SK-N-SH (cell line): Measurements from ENCODE around the gene TMEM167A. TPM values are rescaled to one million over a fixed set of nuclear protein-coding genes. Genes with fewer than 3 reads are reported as not detected.

Experiments
- CTCF ChIA-PET: fragments of 300-600, 350-600 bp; formaldehyde crosslinking; extraction: SDS; loops from one replicate; lab custom pipeline; 2021; lab: Yijun Ruan, JAX
- POLR2A ChIA-PET: fragments of 350-600 bp; sonication (Branson Sonifier 250); formaldehyde crosslinking; extraction: SDS; loops from one replicate; lab custom pipeline; 2020; ENCODE audit warnings: antibody characterized with exemption, inconsistent platforms; lab: Yijun Ruan, JAX
- DNase-seq: peaks from one replicate; pipeline ENCODE4 v3.0.0; 2012
- H2AFZ ChIP-seq: fragments of 200-600 bp; sonication (generic); 2 replicates; pipeline ENCODE4 v1.8.1; 2016; ENCODE audit warnings: antibody characterized with exemption, mild to moderate bottlenecking, low read depth
- H3F3A ChIP-seq: fragments of 200-600 bp; sonication (generic); replicated peaks from 2 replicates; pipeline ENCODE3; 2016; ENCODE audit warnings: antibody characterized with exemption, mild to moderate bottlenecking; ENCODE audit not compliant: insufficient read depth
- H3K27ac ChIP-seq, 2 experiments: fragments of 200-500 bp in 1 of 2; fragments of 200-600 bp in 1 of 2; sonication (Bioruptor generic) in 1 of 2; sonication (generic), shearing (Covaris generic) in 1 of 2; 2 replicates each; pipeline versions ENCODE4 v1.5.1 to v1.6.1; 2014 to 2016; ENCODE audit warnings: low read depth in 2 of 2, inconsistent platforms in 1 of 2, low read length in 1 of 2, mild to moderate bottlenecking in 1 of 2, mixed read lengths in 1 of 2
- H3K27me3 ChIP-seq: fragments of 200-600 bp; sonication (generic), shearing (Covaris generic); 2 replicates; pipeline ENCODE4 v1.6.1; 2016; ENCODE audit warnings: mixed run types; ENCODE audit not compliant: insufficient read depth
- H3K36me3 ChIP-seq, 2 experiments: fragments of 200-500 bp in 1 of 2; fragments of 200-600 bp in 1 of 2; sonication (Bioruptor generic) in 1 of 2; sonication (generic) in 1 of 2; replicated peaks in 1 of 2; 2 replicates each; pipeline versions ENCODE3 to v1.5.1; 2014 to 2016; ENCODE audit warnings: low read length in 1 of 2, mild to moderate bottlenecking in 1 of 2; ENCODE audit not compliant: insufficient read depth in 2 of 2, control insufficient read depth in 1 of 2
- H3K4me1 ChIP-seq, 2 experiments: fragments of 200-500 bp in 1 of 2; fragments of 200-600 bp in 1 of 2; sonication (Bioruptor generic) in 1 of 2; sonication (generic), shearing (Covaris generic) in 1 of 2; 2 replicates each; pipeline versions ENCODE4 v1.5.1 to v1.6.1; 2014 to 2016; ENCODE audit warnings: low read depth in 1 of 2, low read length in 1 of 2, mixed run types in 1 of 2; ENCODE audit not compliant: insufficient read depth in 2 of 2, control insufficient read depth in 1 of 2
- H3K4me2 ChIP-seq: fragments of 200-600 bp; sonication (generic), shearing (Covaris generic); 2 replicates; pipeline ENCODE4 v1.6.1; 2017; ENCODE audit warnings: mixed run types
- H3K4me3 ChIP-seq, 2 experiments: fragments of 200-500 bp in 1 of 2; fragments of 200-600 bp in 1 of 2; sonication (Bioruptor generic) in 1 of 2; sonication (generic), shearing (Covaris generic) in 1 of 2; 2 replicates each; pipeline versions ENCODE4 v1.5.1 to v1.8.1; 2014 to 2016; ENCODE audit warnings: low read depth in 2 of 2, inconsistent platforms in 1 of 2, low read length in 1 of 2, mild to moderate bottlenecking in 1 of 2, mixed read lengths in 1 of 2, moderate library complexity in 1 of 2
- H3K79me2 ChIP-seq: fragments of 200-600 bp; sonication (generic); 2 replicates; pipeline ENCODE4 v1.8.1; 2017; ENCODE audit warnings: mild to moderate bottlenecking; ENCODE audit not compliant: insufficient read depth
- H3K9ac ChIP-seq: fragments of 200-600 bp; sonication (generic); 2 replicates; pipeline ENCODE4 v1.6.1; 2017; ENCODE audit warnings: mixed run types
- H3K9me2 ChIP-seq: fragments of 200-600 bp; sonication (generic); 2 replicates; pipeline ENCODE4 v1.6.1; 2017; ENCODE audit warnings: mixed run types
- H3K9me3 ChIP-seq: fragments of 200-600 bp; sonication (generic); 2 replicates; pipeline ENCODE4 v1.6.1; 2017; ENCODE audit warnings: mixed run types, mild to moderate bottlenecking, moderate library complexity
- H4K20me1 ChIP-seq: fragments of 200-600 bp; sonication (generic); 2 replicates; pipeline ENCODE4 v1.6.1; 2017; ENCODE audit warnings: mild to moderate bottlenecking, mixed run types; ENCODE audit not compliant: insufficient read depth
- ELF1 ChIP-seq: IDR thresholded peaks from 2 replicates; pipeline ENCODE4 v1.4.0; 2012
- EP300 ChIP-seq, 2 experiments: IDR thresholded peaks; 2 replicates each; pipeline versions ENCODE4 v1.4.0 to v1.6.1; 2012; ENCODE audit warnings: borderline replicate concordance in 1 of 2, low read depth in 1 of 2, low read length in 1 of 2
- EZH2phosphoT487 ChIP-seq: fragments of 200-600 bp; sonication (generic); IDR thresholded peaks from 2 replicates; pipeline ENCODE4 v1.6.1; 2017; ENCODE audit warnings: low read depth, mixed run types, mild to moderate bottlenecking, antibody characterized with exemption, moderate library complexity, borderline replicate concordance
- JUND ChIP-seq: IDR thresholded peaks from 2 replicates; pipeline ENCODE4 v1.4.0; 2012
- MEF2A ChIP-seq: IDR thresholded peaks from 2 replicates; pipeline ENCODE4 v1.4.0; 2012; ENCODE audit warnings: low read depth, borderline replicate concordance
- NFIC ChIP-seq: IDR thresholded peaks from 2 replicates; pipeline ENCODE4 v1.4.0; 2012; ENCODE audit warnings: borderline replicate concordance
- POLR2AphosphoS5 ChIP-seq: IDR thresholded peaks from 2 replicates; pipeline ENCODE4 v1.6.1; 2012; ENCODE audit warnings: low read depth, low read length
- SIN3A ChIP-seq: IDR thresholded peaks from 2 replicates; pipeline ENCODE4 v1.6.1; 2012; ENCODE audit warnings: low read depth, mild to moderate bottlenecking, low read length, moderate library complexity, borderline replicate concordance
- TAF1 ChIP-seq: IDR thresholded peaks from 2 replicates; pipeline ENCODE4 v1.6.1; 2012; ENCODE audit warnings: low read depth, mild to moderate bottlenecking, low read length, moderate library complexity, borderline replicate concordance
- TCF12 ChIP-seq: IDR thresholded peaks from 2 replicates; pipeline ENCODE4 v1.4.0; 2012
- polyA plus RNA-seq, 3 experiments: library from polyadenylated mRNA; depleted of rRNA; stranded (reverse); fragments of >200 nt; gene quantifications; 2 replicates each; pipeline ENCODE4 v1.2.3, GENCODE V29; 2012
- TF ChIP-seq, protein P1 (sequence below): fragments of 200-600 bp; sonication (generic); IDR thresholded peaks from 2 replicates; pipeline ENCODE4 v1.6.1; 2017; ENCODE audit warnings: antibody characterized with exemption, mild to moderate bottlenecking, moderate library complexity
- TF ChIP-seq, protein P2 (sequence below): IDR thresholded peaks from 2 replicates; pipeline ENCODE4 v1.4.0; 2012; ENCODE audit warnings: low read depth
- TF ChIP-seq, protein P3 (sequence below): IDR thresholded peaks from 2 replicates; pipeline ENCODE4; 2012
- TF ChIP-seq, protein P4 (sequence below): IDR thresholded peaks from 2 replicates; pipeline ENCODE4 v1.4.0; 2012; ENCODE audit warnings: low read depth, borderline replicate concordance
- TF ChIP-seq, protein P5 (sequence below): fragments of 150-350 bp; IDR thresholded peaks from 2 replicates; pipeline ENCODE4 v1.6.1; 2016; ENCODE audit warnings: mild to moderate bottlenecking, low read depth, low read length

TMEM167A gene
- polyA plus RNA-seq, 1 of the 3 experiments (the other 2 are of a cell fraction): 23.7 TPM

DNA sequence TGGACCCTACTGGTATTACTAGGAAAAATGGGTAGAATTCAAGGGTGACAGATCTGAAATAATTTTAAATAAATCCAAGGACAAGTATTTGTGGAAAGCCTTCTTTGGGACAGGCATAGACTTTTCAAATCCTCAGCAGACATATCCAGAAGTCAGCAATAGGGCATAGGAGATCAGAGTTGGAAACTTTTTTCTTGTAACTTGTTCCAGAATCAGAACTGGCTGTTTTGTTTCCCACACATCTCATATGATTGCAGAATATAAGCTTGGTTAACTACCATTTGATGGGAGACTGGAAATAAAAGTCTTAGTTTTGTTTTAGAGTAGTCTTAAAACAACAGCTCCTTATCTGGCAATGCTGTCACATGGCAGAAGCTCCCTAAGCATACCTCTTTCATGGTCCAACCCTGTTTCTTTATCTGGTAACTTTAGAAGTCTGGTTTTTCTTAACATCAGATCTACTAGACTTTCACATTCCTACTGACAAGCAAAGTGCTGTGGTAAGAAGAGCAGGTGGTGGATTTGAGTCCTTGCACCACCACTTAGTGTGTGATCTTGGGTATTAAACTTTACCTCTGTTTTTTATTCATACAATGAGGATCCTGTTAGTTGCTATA, 25.3 kb upstream of the TMEM167A start:
- H3K27ac ChIP-seq: no peak overlapping the region
- H3K4me1 ChIP-seq: peaks cover 9 to 14% of the 10 kb centered on the region in 2 experiments; a peak in 3 of 4 replicates
- TF ChIP-seq, protein P1, sequence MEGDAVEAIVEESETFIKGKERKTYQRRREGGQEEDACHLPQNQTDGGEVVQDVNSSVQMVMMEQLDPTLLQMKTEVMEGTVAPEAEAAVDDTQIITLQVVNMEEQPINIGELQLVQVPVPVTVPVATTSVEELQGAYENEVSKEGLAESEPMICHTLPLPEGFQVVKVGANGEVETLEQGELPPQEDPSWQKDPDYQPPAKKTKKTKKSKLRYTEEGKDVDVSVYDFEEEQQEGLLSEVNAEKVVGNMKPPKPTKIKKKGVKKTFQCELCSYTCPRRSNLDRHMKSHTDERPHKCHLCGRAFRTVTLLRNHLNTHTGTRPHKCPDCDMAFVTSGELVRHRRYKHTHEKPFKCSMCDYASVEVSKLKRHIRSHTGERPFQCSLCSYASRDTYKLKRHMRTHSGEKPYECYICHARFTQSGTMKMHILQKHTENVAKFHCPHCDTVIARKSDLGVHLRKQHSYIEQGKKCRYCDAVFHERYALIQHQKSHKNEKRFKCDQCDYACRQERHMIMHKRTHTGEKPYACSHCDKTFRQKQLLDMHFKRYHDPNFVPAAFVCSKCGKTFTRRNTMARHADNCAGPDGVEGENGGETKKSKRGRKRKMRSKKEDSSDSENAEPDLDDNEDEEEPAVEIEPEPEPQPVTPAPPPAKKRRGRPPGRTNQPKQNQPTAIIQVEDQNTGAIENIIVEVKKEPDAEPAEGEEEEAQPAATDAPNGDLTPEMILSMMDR: no peak
- TF ChIP-seq EP300 (IDR thresholded peaks at IDR 0.05; ENCODE audit: borderline replicate concordance in 1 of 2, low read depth in 1 of 2, low read length in 1 of 2) (no peak), POLR2AphosphoS5 (no peak), NFIC (no peak), SIN3A (no peak), ELF1 (no peak), EZH2phosphoT487 (no peak), MEF2A (no peak), JUND (no peak), TAF1 (no peak), TCF12 (no peak)
- TF ChIP-seq, protein P2, sequence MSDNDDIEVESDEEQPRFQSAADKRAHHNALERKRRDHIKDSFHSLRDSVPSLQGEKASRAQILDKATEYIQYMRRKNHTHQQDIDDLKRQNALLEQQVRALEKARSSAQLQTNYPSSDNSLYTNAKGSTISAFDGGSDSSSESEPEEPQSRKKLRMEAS: no peak
- TF ChIP-seq, protein P3, sequence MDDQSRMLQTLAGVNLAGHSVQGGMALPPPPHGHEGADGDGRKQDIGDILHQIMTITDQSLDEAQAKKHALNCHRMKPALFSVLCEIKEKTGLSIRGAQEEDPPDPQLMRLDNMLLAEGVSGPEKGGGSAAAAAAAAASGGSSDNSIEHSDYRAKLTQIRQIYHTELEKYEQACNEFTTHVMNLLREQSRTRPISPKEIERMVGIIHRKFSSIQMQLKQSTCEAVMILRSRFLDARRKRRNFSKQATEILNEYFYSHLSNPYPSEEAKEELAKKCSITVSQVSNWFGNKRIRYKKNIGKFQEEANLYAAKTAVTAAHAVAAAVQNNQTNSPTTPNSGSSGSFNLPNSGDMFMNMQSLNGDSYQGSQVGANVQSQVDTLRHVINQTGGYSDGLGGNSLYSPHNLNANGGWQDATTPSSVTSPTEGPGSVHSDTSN: no peak
- TF ChIP-seq, protein P4, sequence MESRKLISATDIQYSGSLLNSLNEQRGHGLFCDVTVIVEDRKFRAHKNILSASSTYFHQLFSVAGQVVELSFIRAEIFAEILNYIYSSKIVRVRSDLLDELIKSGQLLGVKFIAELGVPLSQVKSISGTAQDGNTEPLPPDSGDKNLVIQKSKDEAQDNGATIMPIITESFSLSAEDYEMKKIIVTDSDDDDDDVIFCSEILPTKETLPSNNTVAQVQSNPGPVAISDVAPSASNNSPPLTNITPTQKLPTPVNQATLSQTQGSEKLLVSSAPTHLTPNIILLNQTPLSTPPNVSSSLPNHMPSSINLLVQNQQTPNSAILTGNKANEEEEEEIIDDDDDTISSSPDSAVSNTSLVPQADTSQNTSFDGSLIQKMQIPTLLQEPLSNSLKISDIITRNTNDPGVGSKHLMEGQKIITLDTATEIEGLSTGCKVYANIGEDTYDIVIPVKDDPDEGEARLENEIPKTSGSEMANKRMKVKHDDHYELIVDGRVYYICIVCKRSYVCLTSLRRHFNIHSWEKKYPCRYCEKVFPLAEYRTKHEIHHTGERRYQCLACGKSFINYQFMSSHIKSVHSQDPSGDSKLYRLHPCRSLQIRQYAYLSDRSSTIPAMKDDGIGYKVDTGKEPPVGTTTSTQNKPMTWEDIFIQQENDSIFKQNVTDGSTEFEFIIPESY: no peak
- TF ChIP-seq, protein P5, sequence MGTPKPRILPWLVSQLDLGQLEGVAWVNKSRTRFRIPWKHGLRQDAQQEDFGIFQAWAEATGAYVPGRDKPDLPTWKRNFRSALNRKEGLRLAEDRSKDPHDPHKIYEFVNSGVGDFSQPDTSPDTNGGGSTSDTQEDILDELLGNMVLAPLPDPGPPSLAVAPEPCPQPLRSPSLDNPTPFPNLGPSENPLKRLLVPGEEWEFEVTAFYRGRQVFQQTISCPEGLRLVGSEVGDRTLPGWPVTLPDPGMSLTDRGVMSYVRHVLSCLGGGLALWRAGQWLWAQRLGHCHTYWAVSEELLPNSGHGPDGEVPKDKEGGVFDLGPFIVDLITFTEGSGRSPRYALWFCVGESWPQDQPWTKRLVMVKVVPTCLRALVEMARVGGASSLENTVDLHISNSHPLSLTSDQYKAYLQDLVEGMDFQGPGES: no peak
- H3K9ac ChIP-seq: no peak overlapping the region
- H3K4me2 ChIP-seq: no peak overlapping the region
- no peak overlapping the region for H2AFZ ChIP-seq
- no peaks in the 10 kb centered on the region for H3K9me3 ChIP-seq
- H4K20me1 ChIP-seq: no peaks in the 10 kb centered on the region
- peaks cover 6% of the 10 kb centered on the region for H3F3A ChIP-seq
- no peak for DNase-seq
- H3K36me3 ChIP-seq: peaks cover 0 to 9% of the 10 kb centered on the region in 2 experiments
- H3K27me3 ChIP-seq: no peaks in the 10 kb centered on the region
- H3K4me3 ChIP-seq: no peak overlapping the region
- ChIA-PET POLR2A (no interaction called here), CTCF (interaction anchor here (0.8 to 1.6 kb wide), 2 partner anchors 83 to 328 kb away, joined by 3 read pairs; no protein-coding TSS in a partner anchor)
- peaks cover 24% of the 10 kb centered on the region for H3K79me2 ChIP-seq
- no peaks in the 10 kb centered on the region for H3K9me2 ChIP-seq
